ENCODE data around the gene FJX1.
"Not testable (repeated sequence)": the region's sequence is repeated elsewhere in the genome, so short reads cannot be mapped to it uniquely, and the experiment has no call there.

Gene FJX1

GRCh38 chr11:35641964-35642363 lies 23.7 kb downstream of the FJX1 start:
- Histone ChIP-seq H3K27me3 (replicated peaks; ENCODE audit: control insufficient read depth, insufficient read depth, low read length) (no peaks in the 10 kb centered on the region), H3K36me3 (ENCODE audit: control insufficient read depth, insufficient read depth, low read length) (no peaks in the 10 kb centered on the region), H3K4me3 (replicated peaks; ENCODE audit: low read depth, low read length) (no peak overlapping the region)
- DNase-seq (ENCODE audit: extremely low read depth, insufficient read length), result no peak
- TF ChIP-seq CTCF (IDR thresholded peaks at IDR 0.05; ENCODE audit: insufficient read depth, low read length, poor library complexity, severe bottlenecking), result no peak

GRCh38 chr11:35647421-35648093 lies 29.3 kb downstream of the FJX1 start:
- DNase-seq (ENCODE audit: extremely low read depth, insufficient read length), result no peak
- H3K36me3 ChIP-seq (ENCODE audit: control insufficient read depth, insufficient read depth, low read length), result no peaks in the 10 kb centered on the region
- no peaks in the 10 kb centered on the region for H3K27me3 ChIP-seq (replicated peaks; ENCODE audit: control insufficient read depth, insufficient read depth, low read length)
- H3K4me3 ChIP-seq (replicated peaks; ENCODE audit: low read depth, low read length), result no peak overlapping the region
- no peak for TF ChIP-seq CTCF (IDR thresholded peaks at IDR 0.05; ENCODE audit: insufficient read depth, low read length, poor library complexity, severe bottlenecking)

GRCh38 chr11:35650006-35650405 lies 31.7 kb downstream of the FJX1 start:
- H3K36me3 ChIP-seq (ENCODE audit: control insufficient read depth, insufficient read depth, low read length), result no peaks in the 10 kb centered on the region
- H3K4me3 ChIP-seq (replicated peaks; ENCODE audit: low read depth, low read length), result no peak overlapping the region
- TF ChIP-seq CTCF (IDR thresholded peaks at IDR 0.05; ENCODE audit: insufficient read depth, low read length, poor library complexity, severe bottlenecking), result no peak
- H3K27me3 ChIP-seq (replicated peaks; ENCODE audit: control insufficient read depth, insufficient read depth, low read length), result no peaks in the 10 kb centered on the region
- DNase-seq (ENCODE audit: extremely low read depth, insufficient read length), result no peak

GRCh38 chr11:35650467-35650866 lies 32.2 kb downstream of the FJX1 start:
- H3K27me3 ChIP-seq (replicated peaks; ENCODE audit: control insufficient read depth, insufficient read depth, low read length), result no peaks in the 10 kb centered on the region
- TF ChIP-seq CTCF (IDR thresholded peaks at IDR 0.05; ENCODE audit: insufficient read depth, low read length, poor library complexity, severe bottlenecking), result no peak

GRCh38 chr11:35651263-35651662 lies 33.0 kb downstream of the FJX1 start:
- no peak for TF ChIP-seq CTCF (IDR thresholded peaks at IDR 0.05; ENCODE audit: insufficient read depth, low read length, poor library complexity, severe bottlenecking)
- no peaks in the 10 kb centered on the region for H3K36me3 ChIP-seq (ENCODE audit: control insufficient read depth, insufficient read depth, low read length)
- DNase-seq (ENCODE audit: extremely low read depth, insufficient read length), result no peak
- H3K27me3 ChIP-seq (replicated peaks; ENCODE audit: control insufficient read depth, insufficient read depth, low read length), result no peaks in the 10 kb centered on the region
- H3K4me3 ChIP-seq (replicated peaks; ENCODE audit: low read depth, low read length), result no peak overlapping the region

More at GRCh38 chr11:35650467-35650866, 32.2 kb downstream of the FJX1 start:
- no peak for DNase-seq (ENCODE audit: extremely low read depth, insufficient read length)
- Histone ChIP-seq H3K36me3 (ENCODE audit: control insufficient read depth, insufficient read depth, low read length) (no peaks in the 10 kb centered on the region), H3K4me3 (replicated peaks; ENCODE audit: low read depth, low read length) (no peak overlapping the region)

- H3K4me3 ChIP-seq (replicated peaks; ENCODE audit: low read depth, low read length); DNase-seq (ENCODE audit: extremely low read depth, insufficient read length); H3K27me3 ChIP-seq (replicated peaks; ENCODE audit: control insufficient read depth, insufficient read depth, low read length); H3K36me3 ChIP-seq (ENCODE audit: control insufficient read depth, insufficient read depth, low read length): not testable (repeated sequence)
These were observed 34.5 kb downstream of the FJX1 start for GRCh38 chr11:35652786-35653185.
